DMS153 (cell line): ENCODE data around the gene OIP5.
A peak's percentile ranks its signal among the peaks of the same experiment; 100 is the strongest.
"Not testable (repeated sequence)": the region's sequence is repeated elsewhere in the genome, so short reads cannot be mapped to it uniquely, and the experiment has no call there.

ENCODE experiments used
- DNase-seq: peaks from one replicate; lab custom pipeline; 2025; lab: John Stamatoyannopoulos, UW

OIP5 gene

DNA sequence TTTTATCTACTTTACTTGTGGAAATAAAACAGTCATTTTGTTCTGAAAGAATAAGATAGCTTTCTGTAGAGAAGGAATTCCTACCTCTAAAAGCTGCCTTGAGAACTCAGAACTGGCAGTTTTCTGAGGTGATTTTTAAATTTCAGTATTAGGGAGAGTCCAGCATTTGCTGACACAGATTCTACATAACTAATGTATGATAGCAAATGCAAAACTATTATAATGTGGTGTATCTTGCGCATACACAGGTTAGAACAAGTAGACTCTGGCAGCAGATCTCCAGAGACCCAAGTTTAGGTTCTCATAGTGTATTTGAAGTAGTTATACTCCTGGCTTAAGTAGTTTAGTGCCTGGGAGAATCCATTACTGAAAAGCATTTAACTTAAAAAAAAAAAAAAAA, 30.8 kb downstream of the OIP5 start:
- no peak for DNase-seq

DNA sequence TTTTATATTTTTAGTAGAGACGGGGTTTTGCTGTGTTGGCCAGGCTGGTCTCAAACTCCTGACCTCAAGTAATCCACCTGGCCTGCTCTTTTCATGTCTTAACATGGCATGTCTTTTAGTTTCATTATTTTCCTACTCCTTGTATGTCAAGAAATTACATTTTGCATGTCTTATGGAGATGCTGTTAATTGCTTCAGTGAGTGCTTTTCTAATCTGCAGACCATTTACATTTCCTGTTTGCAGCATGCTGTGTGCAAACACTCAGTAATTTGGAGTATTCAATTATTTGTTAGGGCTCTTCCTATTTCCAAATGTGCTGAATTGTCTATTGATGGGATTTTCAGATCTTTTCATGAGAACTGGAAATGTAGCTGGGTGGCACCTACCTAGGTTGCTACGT, 31.3 kb downstream of the OIP5 start:
- not testable (repeated sequence) for DNase-seq

DNA sequence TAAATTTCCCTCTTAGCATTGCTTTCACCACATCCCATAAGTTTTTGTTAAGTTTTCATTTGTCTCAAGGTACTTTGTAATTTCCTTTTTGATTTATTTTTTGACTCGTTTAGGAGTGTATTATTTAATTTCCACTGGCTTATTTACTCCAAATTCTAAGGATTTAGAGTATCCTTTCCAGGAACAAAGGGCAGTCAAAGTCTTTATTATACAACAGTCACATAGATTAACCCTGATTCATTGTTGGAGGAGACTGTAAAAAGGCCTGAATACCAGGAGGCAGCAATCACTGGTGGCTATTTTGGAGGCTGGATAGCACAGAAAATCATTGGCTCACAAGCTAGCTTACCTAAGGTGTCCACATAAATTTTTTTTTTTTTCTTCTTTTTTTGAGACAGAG, 39.9 kb downstream of the OIP5 start:
- no peak for DNase-seq

GRCh38 chr15:41291065-41291631, 41.2 kb downstream of the OIP5 start:
- no peak for DNase-seq

DNA sequence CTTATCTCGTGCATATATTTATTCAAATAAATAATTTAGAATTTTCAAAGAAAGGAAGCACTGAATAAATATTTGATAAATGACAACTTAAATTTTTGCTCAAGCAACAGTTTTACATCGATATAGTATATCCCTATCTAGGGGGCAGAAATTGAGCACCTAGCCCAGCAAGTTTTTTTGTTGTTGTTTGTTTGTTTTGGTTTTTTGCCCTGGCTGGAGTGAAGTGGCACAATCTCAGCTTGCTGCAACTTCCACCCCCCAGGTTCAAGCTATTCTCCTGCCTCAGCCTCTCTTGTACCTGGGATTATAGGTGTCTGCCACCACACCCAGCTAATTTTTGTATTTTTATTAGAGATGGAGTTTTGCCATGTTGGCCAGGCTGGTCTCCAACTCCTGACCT, 42.4 kb downstream of the OIP5 start:
- no peak for DNase-seq

- no peak for DNase-seq
Observed at GRCh38 chr15:41288464-41288863, 43.9 kb downstream of the OIP5 start.

DNA sequence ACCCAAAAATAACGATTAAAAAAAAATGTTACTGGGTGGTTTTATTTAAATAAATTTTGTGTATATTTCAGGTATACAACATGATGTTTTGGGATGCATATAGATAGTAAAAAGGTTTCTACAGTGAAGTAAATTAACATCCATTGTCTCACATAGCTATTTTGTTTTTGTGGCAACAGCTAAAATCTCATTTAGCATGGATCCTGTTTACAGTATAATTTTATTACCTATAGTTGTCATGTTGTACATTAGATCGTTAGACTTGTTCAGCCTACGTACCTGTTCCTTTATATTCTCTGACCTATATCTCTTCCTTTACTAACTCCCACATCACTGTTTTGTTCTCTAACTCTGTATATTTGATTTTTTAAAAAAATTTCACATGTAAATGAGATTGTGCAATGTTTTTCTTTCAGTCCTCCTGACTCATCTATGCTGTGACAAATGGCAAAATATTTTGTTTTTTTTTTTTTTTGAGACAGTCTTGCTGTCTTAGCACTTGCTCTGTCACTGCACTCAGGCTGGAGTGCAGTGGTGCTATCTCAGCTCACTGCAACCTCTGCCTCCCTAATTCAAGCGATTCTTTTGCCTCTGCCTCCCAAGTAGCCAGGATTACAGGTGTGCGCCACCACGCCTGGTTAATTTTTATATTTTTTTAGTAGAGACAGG, 45.6 kb downstream of the OIP5 start:
- DNase-seq = no peak

DNA sequence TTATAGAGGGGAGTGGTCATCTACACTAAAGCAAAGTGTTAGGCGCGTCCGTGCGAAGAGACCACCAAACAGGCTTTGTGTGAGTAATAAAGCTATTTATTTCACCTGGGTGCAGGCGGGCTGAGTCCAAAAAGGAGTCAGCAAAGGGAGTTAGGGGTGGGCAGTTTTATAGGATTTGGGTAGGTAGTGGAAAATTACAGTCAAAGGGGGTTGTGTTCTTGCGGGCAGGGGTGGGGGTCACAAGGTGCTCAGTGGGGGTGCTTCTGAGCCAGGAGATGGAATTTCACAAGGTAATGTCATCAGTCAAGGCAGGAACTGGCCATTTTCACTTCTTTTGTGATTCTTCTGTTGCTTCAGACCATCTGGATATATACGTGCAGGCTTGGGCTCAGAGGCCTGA, 47.1 kb downstream of the OIP5 start:
- DNase-seq = no peak

GRCh38 chr15:41284427-41285177, 47.8 kb downstream of the OIP5 start:
- no peak for DNase-seq

- peak; percentile 86 for DNase-seq
Observed at GRCh38 chr15:41283653-41284426, 48.6 kb downstream of the OIP5 start.

DNA sequence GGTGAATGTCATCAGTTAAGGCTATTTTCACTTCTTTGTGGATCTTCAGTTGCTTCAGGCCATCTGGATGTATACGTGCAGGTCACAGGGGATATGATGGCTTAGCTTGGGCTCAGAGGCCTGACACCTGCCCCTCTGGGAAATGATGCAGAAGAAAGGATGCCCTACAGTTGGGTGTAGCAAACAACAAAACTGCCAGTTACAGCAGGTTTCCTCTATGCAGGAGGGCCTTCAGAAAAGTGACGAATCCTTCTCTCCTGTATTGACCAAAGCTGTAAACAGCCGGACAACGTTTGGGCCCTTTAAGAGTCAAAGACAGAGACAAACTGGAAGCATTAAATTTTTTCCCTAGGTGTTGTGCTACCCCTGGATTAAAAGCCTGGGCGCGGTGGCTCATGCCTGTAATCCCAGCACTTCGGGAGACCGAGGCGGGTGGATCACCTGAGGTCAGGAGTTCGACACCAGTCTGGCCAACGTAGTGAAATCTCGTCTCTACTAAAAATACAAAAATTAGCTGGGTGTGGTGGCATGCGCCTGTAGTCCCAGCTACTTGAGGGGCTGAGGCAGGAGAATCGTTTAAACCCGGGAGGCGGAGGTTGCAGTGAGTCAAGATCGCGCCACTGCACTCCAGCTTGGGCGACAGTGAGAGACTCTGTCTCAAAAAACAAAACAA, 49.3 kb downstream of the OIP5 start:
- not testable (repeated sequence) for DNase-seq

DNA sequence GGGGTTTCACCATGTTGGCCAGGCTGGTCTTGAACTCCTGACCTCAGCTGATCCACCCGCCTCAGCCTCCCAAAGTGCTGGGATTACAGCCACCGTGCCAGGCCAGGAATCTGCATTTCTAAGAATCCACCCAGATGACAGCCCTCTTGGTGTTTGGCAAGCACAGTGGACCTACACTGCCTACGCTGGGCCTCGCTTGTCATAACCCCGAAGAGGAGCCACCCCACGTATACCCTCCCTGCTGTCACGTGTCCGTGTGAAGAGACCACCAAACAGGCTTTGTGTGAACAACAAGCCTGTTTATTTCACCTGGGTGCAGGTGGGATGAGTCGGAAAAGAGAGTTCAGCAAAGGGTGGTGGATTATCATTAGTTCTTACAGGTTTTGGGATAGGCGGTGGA, 50.0 kb downstream of the OIP5 start:
- not testable (repeated sequence) for DNase-seq

DNA sequence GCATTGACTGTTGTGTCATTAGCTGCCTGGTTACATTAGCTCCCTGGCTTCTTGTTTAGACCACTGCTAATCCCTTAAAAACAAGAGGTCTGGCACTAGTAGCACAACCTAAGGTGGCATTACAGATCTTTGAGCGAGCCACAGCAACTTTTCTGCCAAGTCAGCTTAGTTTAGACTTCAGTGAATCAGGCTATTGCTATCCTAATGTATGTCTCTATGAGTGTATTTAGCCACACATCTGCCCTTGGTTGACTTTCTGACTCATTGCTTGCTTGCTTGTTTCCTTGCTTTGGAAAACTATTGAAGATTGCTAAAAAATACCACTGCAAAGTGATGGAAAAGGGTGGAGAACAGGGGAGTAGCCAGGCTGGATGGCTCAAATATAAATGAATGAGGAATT, 51.2 kb downstream of the OIP5 start:
- DNase-seq = no peak

DNA sequence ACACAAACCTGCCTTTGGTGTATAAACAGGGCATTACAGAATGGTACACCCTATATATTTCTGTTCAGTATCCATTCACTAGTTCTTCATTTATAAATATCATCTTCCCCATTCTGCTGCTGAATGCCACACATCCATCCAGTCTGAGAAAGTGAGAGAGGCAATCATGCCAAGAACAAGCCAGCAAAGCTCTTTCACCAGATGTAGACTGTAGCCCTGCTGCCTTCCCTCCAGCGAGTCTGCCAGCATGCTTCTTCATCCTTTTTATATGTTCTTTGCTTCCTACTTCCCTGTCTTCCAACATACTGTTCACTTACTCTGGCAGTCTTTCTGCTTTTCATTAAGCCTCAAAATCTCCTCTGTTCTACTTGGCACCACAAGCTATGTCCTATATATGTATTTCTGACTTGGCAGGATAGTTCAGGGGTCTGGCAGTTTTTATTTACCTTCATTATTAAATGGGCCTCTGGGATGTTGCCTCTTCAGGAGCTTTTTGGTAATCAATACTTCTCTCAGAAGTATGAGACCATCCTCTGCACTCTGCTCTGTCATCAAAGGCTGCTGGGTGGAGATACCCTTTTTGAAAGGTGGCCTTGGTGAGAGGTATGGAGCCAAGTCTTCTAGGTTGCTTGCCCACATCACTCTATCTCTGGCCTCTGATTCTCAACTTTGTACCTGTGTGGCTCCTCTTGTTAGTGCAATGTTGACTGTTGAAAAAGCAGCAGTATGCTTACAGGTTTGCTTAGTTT, 52.7 kb downstream of the OIP5 start:
- DNase-seq = no peak

DNA sequence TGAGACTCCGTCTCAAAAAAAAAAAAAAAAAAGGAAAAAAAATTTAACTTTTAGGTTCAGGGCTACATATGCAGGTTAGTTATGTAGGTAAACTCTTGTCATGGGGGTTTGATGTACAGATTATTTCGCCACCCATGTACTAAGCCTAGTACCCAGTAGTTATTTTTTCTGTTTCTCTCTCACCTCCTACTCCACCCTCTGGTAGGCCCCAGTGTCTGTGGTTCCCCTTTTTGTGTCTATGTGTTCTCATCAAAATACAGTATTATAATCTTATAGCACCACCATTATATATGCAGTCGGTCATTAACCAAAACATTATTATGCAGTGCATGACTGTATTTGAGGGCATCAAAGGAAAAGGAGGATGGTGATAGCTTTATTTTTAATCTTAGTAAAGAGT, 54.1 kb downstream of the OIP5 start:
- DNase-seq = no peak

DNA sequence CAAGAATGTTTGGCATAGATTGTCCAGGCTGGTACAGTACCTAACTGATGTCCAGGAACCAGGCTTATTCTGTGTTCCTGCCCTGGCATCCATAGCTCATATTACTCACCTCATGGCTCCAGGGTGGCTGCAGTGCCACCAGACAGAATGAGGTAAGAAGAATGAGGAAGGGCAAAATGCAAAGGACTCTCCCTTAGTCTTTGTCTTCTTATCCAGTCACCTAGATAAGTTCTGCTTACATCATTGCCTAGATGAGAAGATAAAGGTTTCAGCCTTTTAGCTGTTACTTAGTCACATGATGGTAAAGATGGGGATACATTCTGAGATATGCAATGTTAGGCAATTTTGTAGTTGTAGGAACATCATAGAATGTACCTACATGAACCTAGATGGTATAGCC, 55.6 kb downstream of the OIP5 start:
- no peak for DNase-seq

DNA sequence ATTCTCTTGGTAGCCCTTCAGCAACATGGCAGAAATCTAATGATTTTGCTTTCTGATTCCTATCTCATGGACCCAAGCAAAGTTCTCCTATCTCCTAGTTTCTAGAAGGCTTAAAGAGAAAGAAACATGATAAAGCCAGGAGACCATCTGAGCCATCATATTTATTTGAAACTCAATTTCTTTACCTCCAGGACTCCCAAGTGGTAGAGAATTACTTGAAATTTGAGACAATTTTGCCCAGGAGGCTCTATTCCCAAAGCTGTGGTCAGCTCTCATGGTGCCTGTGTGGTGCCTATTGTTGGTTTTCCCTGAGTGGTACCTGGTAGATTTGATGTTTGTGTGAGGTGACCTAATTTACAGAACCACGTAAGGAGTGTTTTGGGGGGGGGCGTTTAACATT, 62.5 kb downstream of the OIP5 start:
- no peak for DNase-seq

- no peak for DNase-seq
Observed at GRCh38 chr15:41263891-41264351, 68.5 kb downstream of the OIP5 start.

GRCh38 chr15:41262571-41262970, 69.8 kb downstream of the OIP5 start:
- DNase-seq = no peak

- not testable (repeated sequence) for DNase-seq
Observed at GRCh38 chr15:41260924-41261323, 71.5 kb downstream of the OIP5 start.

DNA sequence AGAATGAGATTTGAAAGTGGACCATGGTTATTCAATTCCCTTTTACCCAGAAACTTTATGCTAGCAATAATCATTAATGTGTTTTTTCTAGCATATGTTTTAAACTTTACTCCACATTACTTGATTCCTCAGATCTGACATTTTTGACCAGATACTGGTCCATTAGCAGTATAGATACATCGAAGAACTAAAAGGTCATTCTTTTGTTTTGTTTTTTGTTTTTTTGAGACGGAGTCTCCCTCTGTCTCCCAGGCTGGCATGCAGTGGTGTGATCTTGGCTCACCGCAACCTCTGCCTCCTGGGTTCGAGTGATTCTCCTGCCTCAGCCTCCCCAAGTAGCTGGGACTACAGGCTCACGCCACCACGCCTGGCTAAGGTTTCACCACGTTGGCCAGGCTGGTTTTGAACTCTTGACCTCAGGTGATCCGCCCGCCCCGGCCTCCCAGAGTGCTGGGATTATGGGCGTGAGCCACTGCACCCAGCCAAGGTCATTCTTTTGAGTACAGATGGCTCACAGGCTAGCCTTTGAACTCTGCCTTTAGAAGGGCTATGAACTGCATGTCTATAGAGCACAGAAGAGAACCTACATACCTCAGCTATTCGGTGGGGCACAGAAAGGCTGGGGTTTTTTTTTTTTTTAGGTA, 72.7 kb downstream of the OIP5 start:
- no peak for DNase-seq
